Activated CD8-positive, alpha-beta T cell treated with anti-CD3 and anti-CD28 coated beads, Interleukin-2, amount 10 ng/mL, durations not matched to agents 7 days and 5 days (primary cell): ENCODE results near the gene GREB1L. TPM values are rescaled to one million over a fixed set of nuclear protein-coding genes. Genes with fewer than 3 reads are reported as not detected.

Experiments
- ATAC-seq: fragments of 150-1000 bp; cut with Tn5 transposase; one replicate; pipeline ENCODE4 v1.10.0; 2021; ENCODE audit warnings: moderate library complexity
- CTCF ChIA-PET: fragments of 350-600 bp; sonication (Branson Sonifier 250); formaldehyde crosslinking; loops from one replicate; lab custom pipeline; 2021; ENCODE audit warnings: antibody characterized with exemption; lab: Charles Lee
- POLR2A ChIA-PET: fragments of 350-600 bp; sonication (Branson Sonifier 250); formaldehyde crosslinking; loops from one replicate; lab custom pipeline; 2021; ENCODE audit warnings: antibody characterized with exemption; lab: Charles Lee
- DNase-seq: peaks from one replicate; pipeline ENCODE4 v3.0.0-alpha.2; 2020
- H3K27ac Mint-ChIP-seq: one replicate; pipeline ENCODE4 v1.8.0; 2021; ENCODE audit warnings: mild to moderate bottlenecking, mixed read lengths
- H3K27me3 Mint-ChIP-seq: one replicate; pipeline ENCODE4 v1.8.0; 2021; ENCODE audit warnings: low read depth, mixed read lengths
- H3K36me3 Mint-ChIP-seq: one replicate; pipeline ENCODE4 v1.8.0; 2021; ENCODE audit warnings: low read depth, mixed read lengths
- H3K4me1 Mint-ChIP-seq: one replicate; pipeline ENCODE4 v1.8.0; 2021; ENCODE audit warnings: low read depth, mixed read lengths
- H3K4me3 Mint-ChIP-seq: one replicate; pipeline ENCODE4 v1.8.0; 2021; ENCODE audit warnings: mild to moderate bottlenecking, mixed read lengths
- H3K9me3 Mint-ChIP-seq: one replicate; pipeline ENCODE4 v1.8.0; 2022; ENCODE audit warnings: mixed read lengths; ENCODE audit not compliant: insufficient read depth
- total RNA-seq, 2 experiments: library from RNA; stranded (reverse); gene quantifications; one replicate each; pipeline ENCODE4 v1.2.3, GENCODE V29; 2021

The GREB1L gene
- total RNA-seq, 2 experiments from 2014 or later, result not detected

DNA sequence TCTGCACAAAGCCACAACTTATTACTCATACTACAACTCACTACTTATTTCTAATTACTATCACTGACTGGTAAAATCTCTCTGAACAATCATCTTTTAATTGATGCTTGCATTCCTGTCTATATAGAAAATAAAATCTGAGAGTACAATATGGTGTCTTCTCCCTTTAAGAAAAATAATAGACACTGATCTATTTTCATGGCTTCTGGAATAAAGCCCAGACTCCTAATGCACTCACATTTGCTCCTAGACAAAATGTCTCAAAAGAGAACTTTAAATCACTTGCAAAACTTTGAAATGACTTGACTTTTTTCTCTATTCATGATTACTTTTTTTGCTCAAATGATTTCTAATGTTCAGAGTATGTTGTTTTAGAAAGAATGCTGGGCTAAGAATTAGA lies 329.7 kb downstream of the GREB1L start:
- POLR2A ChIA-PET, result no interaction called here
- Mint-ChIP-seq H3K4me3 (no peak overlapping the region), H3K27me3 (no peaks in the 10 kb centered on the region), H3K27ac (no peak overlapping the region), H3K4me1 (no peaks in the 10 kb centered on the region), H3K36me3 (peaks cover 47% of the 10 kb centered on the region), H3K9me3 (no peaks in the 10 kb centered on the region)
- CTCF ChIA-PET, result no interaction called here
- DNase-seq (no peak), ATAC-seq (no peak)

Other genes starting within 250 kb of the GREB1L start
- gene ROCK1, start 130.4 kb upstream of the GREB1L start, total RNA-seq, result 10 to 100 TPM; 63.7 to 69.4 TPM